SK-N-SH (cell line): ENCODE results near the gene EHMT2.

Experiments
- CTCF ChIP-seq: fragments of 200-600 bp; sonication (generic); IDR thresholded peaks from 2 replicates; pipeline ENCODE4 v1.6.1; 2017; ENCODE audit warnings: antibody characterized with exemption, mild to moderate bottlenecking, moderate library complexity
- EZH2phosphoT487 ChIP-seq: fragments of 200-600 bp; sonication (generic); IDR thresholded peaks from 2 replicates; pipeline ENCODE4 v1.6.1; 2017; ENCODE audit warnings: low read depth, mixed run types, mild to moderate bottlenecking, antibody characterized with exemption, moderate library complexity, borderline replicate concordance
- FOXM1 ChIP-seq: IDR thresholded peaks from 2 replicates; pipeline ENCODE4 v1.4.0; 2012; ENCODE audit warnings: low read depth, mild to moderate bottlenecking
- GABPA ChIP-seq: IDR thresholded peaks from 2 replicates; pipeline ENCODE4 v1.4.0; 2012; ENCODE audit warnings: low read depth, mild to moderate bottlenecking
- JUND ChIP-seq: IDR thresholded peaks from 2 replicates; pipeline ENCODE4 v1.4.0; 2012
- RFX5 ChIP-seq: IDR thresholded peaks from 2 replicates; pipeline ENCODE4 v1.6.1; 2012; ENCODE audit warnings: mild to moderate bottlenecking, improper control_type of control experiment, low read length
- TAF1 ChIP-seq: IDR thresholded peaks from 2 replicates; pipeline ENCODE4 v1.6.1; 2012; ENCODE audit warnings: low read depth, mild to moderate bottlenecking, low read length, moderate library complexity, borderline replicate concordance
- USF2 ChIP-seq: fragments of 150-350 bp; IDR thresholded peaks from 2 replicates; pipeline ENCODE4 v1.6.1; 2017; ENCODE audit warnings: antibody characterized with exemption, low read length, low read depth, borderline replicate concordance
- TF ChIP-seq, protein P1 (sequence below): IDR thresholded peaks from 2 replicates; pipeline ENCODE4 v1.6.1; 2012; ENCODE audit warnings: mild to moderate bottlenecking, low read depth, low read length, moderate library complexity

DNA sequence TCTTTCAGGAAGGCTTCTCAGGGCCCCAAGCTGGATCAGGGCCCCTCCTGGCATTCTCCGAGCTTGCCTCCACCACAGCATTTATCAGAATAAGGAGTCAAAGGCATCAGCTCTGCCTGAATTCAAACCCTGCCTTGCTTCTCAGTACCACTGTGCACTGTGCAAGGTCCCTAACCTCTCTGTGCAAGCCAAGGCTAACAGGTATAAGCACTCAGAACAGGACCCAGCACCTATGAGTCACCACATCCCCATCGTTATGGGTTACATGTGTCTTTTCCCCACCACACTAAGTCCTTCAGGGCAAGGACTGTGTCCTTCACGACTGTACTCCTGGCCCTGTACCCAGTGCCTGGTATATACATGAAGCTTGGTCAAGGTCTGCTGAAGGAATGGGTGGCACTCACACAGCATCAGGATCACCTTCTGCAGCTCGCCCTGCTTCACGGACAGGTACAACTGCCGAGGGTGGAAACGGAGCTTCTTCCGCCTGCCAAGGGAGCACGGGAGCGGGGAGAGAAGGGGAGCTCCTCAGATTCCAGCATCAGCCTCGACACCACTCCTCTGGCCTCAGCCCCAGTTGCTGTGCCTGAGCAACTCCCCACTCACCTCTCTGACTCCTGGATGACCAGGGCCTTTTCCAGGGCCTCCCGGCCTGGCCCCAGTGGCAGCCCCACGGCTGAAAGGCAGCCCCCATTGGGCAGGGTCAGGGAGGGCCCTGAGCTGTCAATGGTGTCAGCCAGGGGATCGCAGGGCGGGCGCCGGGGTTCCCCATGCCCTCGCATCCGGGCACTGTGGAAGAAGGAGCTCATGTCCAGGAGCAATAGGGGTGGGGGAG, 10.1 kb downstream of the EHMT2 start:
- TF ChIP-seq CTCF (no peak), USF2 (no peak), RFX5 (no peak), TAF1 (no peak), GABPA (no peak), EZH2phosphoT487 (no peak), JUND (no peak), FOXM1 (no peak)
- TF ChIP-seq, protein P1, sequence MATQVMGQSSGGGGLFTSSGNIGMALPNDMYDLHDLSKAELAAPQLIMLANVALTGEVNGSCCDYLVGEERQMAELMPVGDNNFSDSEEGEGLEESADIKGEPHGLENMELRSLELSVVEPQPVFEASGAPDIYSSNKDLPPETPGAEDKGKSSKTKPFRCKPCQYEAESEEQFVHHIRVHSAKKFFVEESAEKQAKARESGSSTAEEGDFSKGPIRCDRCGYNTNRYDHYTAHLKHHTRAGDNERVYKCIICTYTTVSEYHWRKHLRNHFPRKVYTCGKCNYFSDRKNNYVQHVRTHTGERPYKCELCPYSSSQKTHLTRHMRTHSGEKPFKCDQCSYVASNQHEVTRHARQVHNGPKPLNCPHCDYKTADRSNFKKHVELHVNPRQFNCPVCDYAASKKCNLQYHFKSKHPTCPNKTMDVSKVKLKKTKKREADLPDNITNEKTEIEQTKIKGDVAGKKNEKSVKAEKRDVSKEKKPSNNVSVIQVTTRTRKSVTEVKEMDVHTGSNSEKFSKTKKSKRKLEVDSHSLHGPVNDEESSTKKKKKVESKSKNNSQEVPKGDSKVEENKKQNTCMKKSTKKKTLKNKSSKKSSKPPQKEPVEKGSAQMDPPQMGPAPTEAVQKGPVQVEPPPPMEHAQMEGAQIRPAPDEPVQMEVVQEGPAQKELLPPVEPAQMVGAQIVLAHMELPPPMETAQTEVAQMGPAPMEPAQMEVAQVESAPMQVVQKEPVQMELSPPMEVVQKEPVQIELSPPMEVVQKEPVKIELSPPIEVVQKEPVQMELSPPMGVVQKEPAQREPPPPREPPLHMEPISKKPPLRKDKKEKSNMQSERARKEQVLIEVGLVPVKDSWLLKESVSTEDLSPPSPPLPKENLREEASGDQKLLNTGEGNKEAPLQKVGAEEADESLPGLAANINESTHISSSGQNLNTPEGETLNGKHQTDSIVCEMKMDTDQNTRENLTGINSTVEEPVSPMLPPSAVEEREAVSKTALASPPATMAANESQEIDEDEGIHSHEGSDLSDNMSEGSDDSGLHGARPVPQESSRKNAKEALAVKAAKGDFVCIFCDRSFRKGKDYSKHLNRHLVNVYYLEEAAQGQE: no peak
